Loucy (cell line): Measurements from ENCODE around the gene ZNF443.

Experiments
- CTCF ChIP-seq: fragments of 200-600 bp; sonication (generic); conservative IDR thresholded peaks from 2 replicates; pipeline ENCODE4 v1.5.1; 2014; ENCODE audit warnings: mild to moderate bottlenecking, antibody characterized with exemption, low read length
- EZH2phosphoT487 ChIP-seq: fragments of 200-600 bp; IDR thresholded peaks from 2 replicates; pipeline ENCODE4 v1.6.1; 2018; ENCODE audit warnings: antibody characterized with exemption, mild to moderate bottlenecking, moderate library complexity, borderline replicate concordance

- TF ChIP-seq CTCF = no peak
- TF ChIP-seq EZH2phosphoT487 = no peak
These were observed 14.9 kb downstream of the ZNF443 start for GRCh38 chr19:12425888-12426274.
